Measurements from ENCODE around the gene STK17B.

STK17B gene

DNA sequence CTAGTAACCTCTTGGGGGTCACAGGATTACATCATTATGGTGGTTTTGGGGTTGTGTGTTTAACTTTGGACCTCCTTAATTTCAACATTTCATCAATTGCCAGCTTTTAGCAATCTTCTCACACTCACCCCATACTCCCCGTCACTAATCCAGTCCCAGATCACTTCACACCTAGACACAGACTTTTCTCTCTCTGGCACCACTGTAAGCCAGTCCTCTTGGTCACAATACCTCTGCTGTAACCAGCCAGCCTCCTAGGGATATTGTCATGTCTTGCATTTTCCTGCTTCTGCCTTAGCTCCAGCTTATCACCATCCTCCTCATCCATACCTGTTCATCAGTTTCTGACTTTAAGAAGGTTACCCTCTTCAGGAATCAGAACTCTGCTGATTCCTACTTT lies 1.6 kb upstream of the STK17B start:
- H3K4me3 ChIP-seq (ENCODE audit: low read depth in 1 of 5, low read length in 5 of 5) = no peak overlapping the region
- H3K27me3 ChIP-seq (ENCODE audit: control insufficient read depth in 5 of 5, insufficient read depth in 4 of 5, low read length in 5 of 5) = no peaks in the 10 kb centered on the region
- H3K4me1 ChIP-seq (ENCODE audit: control insufficient read depth in 5 of 5, insufficient read depth in 5 of 5, low read length in 5 of 5) = peaks cover 0 to 23% (median 17%) of the 10 kb centered on the region in 5 donors
- H3K9ac ChIP-seq (ENCODE audit: low read length in 5 of 5) = no peak overlapping the region
- H3K9me3 ChIP-seq (ENCODE audit: control insufficient read depth in 5 of 5, low read length in 5 of 5) = no peaks in the 10 kb centered on the region
- no peak overlapping the region for H3K27ac ChIP-seq (ENCODE audit: low read depth, low read length)
- no peaks in the 10 kb centered on the region for H3K36me3 ChIP-seq (ENCODE audit: control insufficient read depth in 5 of 5, insufficient read depth in 5 of 5, low read length in 5 of 5)

DNA sequence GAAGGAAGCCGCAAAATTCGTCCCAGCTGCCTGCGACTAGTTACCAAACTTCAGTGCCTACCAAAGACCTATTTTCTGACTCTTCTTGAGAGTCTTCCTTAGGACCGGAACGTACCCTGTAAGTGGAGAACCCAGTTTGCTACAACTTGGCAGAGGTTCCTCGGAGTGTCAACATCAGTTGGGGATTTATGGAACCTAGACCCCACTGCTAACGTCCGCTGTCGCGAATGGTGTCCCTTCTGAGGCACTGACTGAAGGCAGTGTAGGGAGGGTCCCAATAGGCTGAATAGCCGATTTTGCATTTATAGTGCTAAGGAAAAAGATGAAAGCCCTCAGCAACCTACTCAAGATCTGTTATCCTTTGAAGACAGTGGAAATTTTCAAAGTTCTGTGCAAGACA lies 568 bp upstream of the STK17B start:
- Histone ChIP-seq H3K36me3 (ENCODE audit: control insufficient read depth in 5 of 5, insufficient read depth in 5 of 5, low read length in 5 of 5) (no peaks in the 10 kb centered on the region), H3K4me1 (ENCODE audit: control insufficient read depth in 5 of 5, insufficient read depth in 5 of 5, low read length in 5 of 5) (peaks cover 0 to 30% (median 23%) of the 10 kb centered on the region in 5 donors), H3K27me3 (ENCODE audit: control insufficient read depth in 5 of 5, insufficient read depth in 4 of 5, low read length in 5 of 5) (no peaks in the 10 kb centered on the region), H3K27ac (ENCODE audit: low read depth, low read length) (peak overlapping the region; percentile 32), H3K9ac (ENCODE audit: low read length in 5 of 5) (peak overlapping the region in 2 of 5 donors; percentile 62 to 64), H3K4me3 (ENCODE audit: low read depth in 1 of 5, low read length in 5 of 5) (peak overlapping the region; percentile 57 to 89 (median 70)), H3K9me3 (ENCODE audit: control insufficient read depth in 5 of 5, low read length in 5 of 5) (no peaks in the 10 kb centered on the region)

DNA sequence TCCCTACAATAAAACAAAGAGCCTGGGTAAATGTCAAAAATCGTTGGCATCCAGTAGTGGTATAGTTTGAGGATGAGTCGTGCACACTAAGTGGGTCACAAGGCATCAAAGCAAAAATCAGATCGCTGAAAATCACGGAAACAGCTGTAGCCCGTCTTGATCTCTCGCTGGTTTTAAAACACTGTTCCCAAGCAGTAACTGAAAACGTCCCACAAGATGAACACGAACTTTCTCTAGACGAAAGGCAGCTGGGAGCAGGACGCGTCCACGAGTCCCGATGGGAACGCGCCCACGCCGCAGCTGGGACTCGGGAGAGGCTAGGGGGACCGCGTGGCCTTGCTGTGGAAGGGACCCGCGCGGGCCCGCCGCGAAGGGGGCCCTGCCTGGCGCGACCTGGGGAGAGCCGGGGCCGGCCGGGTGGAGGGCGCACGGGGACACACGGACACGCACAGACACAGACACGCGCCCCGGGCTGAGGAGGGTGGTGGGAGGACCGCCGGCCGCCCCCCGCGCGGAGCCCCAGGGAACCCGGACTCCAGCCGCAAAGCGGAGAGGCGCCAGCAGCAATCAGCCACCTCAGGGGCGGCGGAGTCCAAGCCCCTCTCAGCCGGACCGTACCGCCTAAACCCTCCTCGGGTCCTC lies 651 bp downstream of the STK17B start:
- H3K27ac ChIP-seq (ENCODE audit: low read depth, low read length) = peak overlapping the region; percentile 89
- H3K4me1 ChIP-seq (ENCODE audit: control insufficient read depth in 5 of 5, insufficient read depth in 5 of 5, low read length in 5 of 5) = peaks cover 0 to 38% (median 28%) of the 10 kb centered on the region in 5 donors
- H3K36me3 ChIP-seq (ENCODE audit: control insufficient read depth in 5 of 5, insufficient read depth in 5 of 5, low read length in 5 of 5) = no peaks in the 10 kb centered on the region
- H3K9me3 ChIP-seq (ENCODE audit: control insufficient read depth in 5 of 5, low read length in 5 of 5) = no peaks in the 10 kb centered on the region
- H3K4me3 ChIP-seq (ENCODE audit: low read depth in 1 of 5, low read length in 5 of 5) = peak overlapping the region; percentile 78 to 93 (median 86)
- H3K27me3 ChIP-seq (ENCODE audit: control insufficient read depth in 5 of 5, insufficient read depth in 4 of 5, low read length in 5 of 5) = no peaks in the 10 kb centered on the region
- peak overlapping the region; percentile 74 to 90 (median 85) for H3K9ac ChIP-seq (ENCODE audit: low read length in 5 of 5)

DNA sequence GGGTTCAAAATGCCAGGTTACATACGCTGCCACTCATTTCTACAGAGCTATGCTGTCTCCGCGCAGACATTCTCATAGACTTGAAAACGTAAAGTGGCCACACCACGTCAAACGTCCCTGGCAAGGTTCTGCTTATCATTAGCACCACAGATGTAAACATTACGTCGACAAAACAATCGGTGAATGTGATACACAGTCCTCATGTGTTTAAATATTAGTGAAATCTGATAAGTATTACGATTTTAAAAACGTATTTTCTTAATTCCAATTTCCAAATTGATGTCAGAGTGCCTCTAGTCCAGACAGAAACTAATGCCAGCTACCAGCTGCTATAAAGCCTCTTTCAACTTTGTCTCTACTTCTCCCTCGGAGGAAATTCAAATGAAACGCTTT lies 1.2 kb downstream of the STK17B start:
- Histone ChIP-seq H3K4me1 (ENCODE audit: control insufficient read depth in 5 of 5, insufficient read depth in 5 of 5, low read length in 5 of 5) (peaks cover 0 to 41% (median 33%) of the 10 kb centered on the region in 5 donors), H3K36me3 (ENCODE audit: control insufficient read depth in 5 of 5, insufficient read depth in 5 of 5, low read length in 5 of 5) (no peaks in the 10 kb centered on the region), H3K27ac (ENCODE audit: low read depth, low read length) (peak overlapping the region; percentile 89), H3K27me3 (ENCODE audit: control insufficient read depth in 5 of 5, insufficient read depth in 4 of 5, low read length in 5 of 5) (no peaks in the 10 kb centered on the region), H3K4me3 (ENCODE audit: low read depth in 1 of 5, low read length in 5 of 5) (peak overlapping the region; percentile 78 to 93 (median 86)), H3K9ac (ENCODE audit: low read length in 5 of 5) (peak overlapping the region; percentile 74 to 90 (median 85)), H3K9me3 (ENCODE audit: control insufficient read depth in 5 of 5, low read length in 5 of 5) (no peaks in the 10 kb centered on the region)

DNA sequence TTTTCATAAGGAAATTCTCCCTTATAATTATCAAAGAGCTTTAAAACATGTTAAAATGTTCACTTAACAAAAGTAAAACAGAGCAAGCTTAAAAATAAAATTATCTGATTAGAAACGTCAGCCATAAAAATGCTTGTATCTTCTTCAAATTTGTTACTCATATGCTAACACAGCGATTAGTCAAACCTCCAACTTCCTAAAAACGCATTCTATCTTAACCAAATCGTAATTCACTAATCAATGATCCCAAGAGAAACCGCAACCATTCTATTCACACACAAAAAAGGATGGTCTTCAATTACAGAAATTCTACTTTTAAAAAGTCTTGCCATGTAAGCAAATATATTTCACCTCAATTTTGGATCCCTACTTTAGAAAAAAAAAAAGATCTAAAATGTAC lies 1.9 kb downstream of the STK17B start:
- Histone ChIP-seq H3K36me3 (ENCODE audit: control insufficient read depth in 5 of 5, insufficient read depth in 5 of 5, low read length in 5 of 5) (no peaks in the 10 kb centered on the region), H3K27me3 (ENCODE audit: control insufficient read depth in 5 of 5, insufficient read depth in 4 of 5, low read length in 5 of 5) (no peaks in the 10 kb centered on the region), H3K27ac (ENCODE audit: low read depth, low read length) (peak overlapping the region; percentile 89), H3K4me3 (ENCODE audit: low read depth in 1 of 5, low read length in 5 of 5) (peak overlapping the region; percentile 78 to 93 (median 86)), H3K4me1 (ENCODE audit: control insufficient read depth in 5 of 5, insufficient read depth in 5 of 5, low read length in 5 of 5) (peaks cover 0 to 41% (median 37%) of the 10 kb centered on the region in 5 donors), H3K9ac (ENCODE audit: low read length in 5 of 5) (peak overlapping the region; percentile 65 to 90 (median 80)), H3K9me3 (ENCODE audit: control insufficient read depth in 5 of 5, low read length in 5 of 5) (no peaks in the 10 kb centered on the region)

DNA sequence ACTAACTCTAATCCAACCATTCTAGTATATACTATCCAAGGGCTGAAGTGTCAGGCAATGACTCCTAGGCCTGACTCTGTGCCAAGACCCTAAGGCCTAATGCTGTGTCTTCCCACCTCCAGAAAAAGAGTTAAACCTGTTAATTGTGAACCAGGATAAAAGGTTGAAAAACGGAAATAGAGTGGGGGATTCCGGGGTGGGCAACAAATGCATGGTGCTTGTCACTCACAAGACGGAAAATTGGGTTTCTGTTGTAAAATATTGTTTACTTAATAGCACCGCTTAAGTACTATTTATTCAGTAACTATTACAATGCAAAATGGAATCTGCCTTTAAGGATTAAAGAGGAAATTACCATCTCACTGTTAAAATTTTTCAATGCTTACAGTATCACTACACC lies 3.2 kb downstream of the STK17B start:
- Histone ChIP-seq H3K4me3 (ENCODE audit: low read depth in 1 of 5, low read length in 5 of 5) (peak overlapping the region in 4 of 5 donors; percentile 43 to 93 (median 70)), H3K27ac (ENCODE audit: low read depth, low read length) (peak overlapping the region; percentile 31), H3K27me3 (ENCODE audit: control insufficient read depth in 5 of 5, insufficient read depth in 4 of 5, low read length in 5 of 5) (no peaks in the 10 kb centered on the region), H3K9me3 (ENCODE audit: control insufficient read depth in 5 of 5, low read length in 5 of 5) (no peaks in the 10 kb centered on the region), H3K9ac (ENCODE audit: low read length in 5 of 5) (peak overlapping the region in 2 of 5 donors; percentile 42 to 47), H3K36me3 (ENCODE audit: control insufficient read depth in 5 of 5, insufficient read depth in 5 of 5, low read length in 5 of 5) (peaks cover 0 to under 1% (median 0%) of the 10 kb centered on the region in 5 donors), H3K4me1 (ENCODE audit: control insufficient read depth in 5 of 5, insufficient read depth in 5 of 5, low read length in 5 of 5) (peaks cover 0 to 41% (median 37%) of the 10 kb centered on the region in 5 donors)

DNA sequence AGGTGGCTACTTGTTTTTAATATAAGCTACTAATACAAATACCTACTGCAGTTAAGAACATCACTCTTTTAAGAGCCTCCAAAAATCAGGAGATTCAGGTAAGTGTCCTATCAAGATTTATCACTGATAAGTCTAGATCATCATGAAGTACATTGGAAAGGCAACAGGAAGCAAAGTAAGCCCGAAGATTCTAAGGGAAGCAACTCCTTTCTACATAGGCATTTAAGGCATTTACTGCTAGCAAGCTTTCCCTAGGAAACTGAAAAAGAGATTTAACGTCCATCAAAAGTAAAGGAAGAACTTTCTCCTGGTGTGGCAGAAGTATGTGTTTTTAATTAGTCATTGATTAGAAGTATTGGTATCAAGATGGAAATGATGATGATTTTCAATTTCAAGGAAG lies 3.7 kb downstream of the STK17B start:
- peaks cover 0 to 5% (median 3%) of the 10 kb centered on the region in 5 donors for H3K36me3 ChIP-seq (ENCODE audit: control insufficient read depth in 5 of 5, insufficient read depth in 5 of 5, low read length in 5 of 5)
- no peaks in the 10 kb centered on the region for H3K27me3 ChIP-seq (ENCODE audit: control insufficient read depth in 5 of 5, insufficient read depth in 4 of 5, low read length in 5 of 5)
- peak overlapping the region in 3 of 5 donors; percentile 53 to 93 (median 86) for H3K4me3 ChIP-seq (ENCODE audit: low read depth in 1 of 5, low read length in 5 of 5)
- H3K4me1 ChIP-seq (ENCODE audit: control insufficient read depth in 5 of 5, insufficient read depth in 5 of 5, low read length in 5 of 5) = peaks cover 0 to 41% (median 37%) of the 10 kb centered on the region in 5 donors
- H3K9ac ChIP-seq (ENCODE audit: low read length in 5 of 5) = peak overlapping the region in 1 of 5 donors; percentile 28
- no peak overlapping the region for H3K27ac ChIP-seq (ENCODE audit: low read depth, low read length)
- H3K9me3 ChIP-seq (ENCODE audit: control insufficient read depth in 5 of 5, low read length in 5 of 5) = no peaks in the 10 kb centered on the region

DNA sequence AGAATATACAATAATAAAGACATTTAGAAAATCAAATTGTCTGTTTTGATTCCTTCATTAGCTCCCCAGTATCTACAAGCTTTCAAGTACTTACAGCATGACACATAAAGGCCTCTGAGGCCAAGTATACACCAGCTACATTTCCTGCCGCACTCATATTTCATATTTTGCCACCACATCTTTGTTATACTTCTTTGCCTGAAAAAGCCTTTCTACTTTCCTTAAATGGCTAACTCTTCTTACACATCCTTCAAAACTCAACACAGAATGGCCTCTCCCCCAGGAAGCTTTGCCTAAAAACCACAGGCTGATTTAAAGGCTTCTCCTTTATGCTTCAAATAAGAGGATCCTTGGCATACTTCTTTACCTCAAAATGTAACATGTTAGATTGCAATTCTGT lies 4.5 kb downstream of the STK17B start:
- Histone ChIP-seq H3K4me1 (ENCODE audit: control insufficient read depth in 5 of 5, insufficient read depth in 5 of 5, low read length in 5 of 5) (peaks cover 0 to 39% (median 32%) of the 10 kb centered on the region in 5 donors), H3K27ac (ENCODE audit: low read depth, low read length) (no peak overlapping the region), H3K9me3 (ENCODE audit: control insufficient read depth in 5 of 5, low read length in 5 of 5) (no peaks in the 10 kb centered on the region)

DNA sequence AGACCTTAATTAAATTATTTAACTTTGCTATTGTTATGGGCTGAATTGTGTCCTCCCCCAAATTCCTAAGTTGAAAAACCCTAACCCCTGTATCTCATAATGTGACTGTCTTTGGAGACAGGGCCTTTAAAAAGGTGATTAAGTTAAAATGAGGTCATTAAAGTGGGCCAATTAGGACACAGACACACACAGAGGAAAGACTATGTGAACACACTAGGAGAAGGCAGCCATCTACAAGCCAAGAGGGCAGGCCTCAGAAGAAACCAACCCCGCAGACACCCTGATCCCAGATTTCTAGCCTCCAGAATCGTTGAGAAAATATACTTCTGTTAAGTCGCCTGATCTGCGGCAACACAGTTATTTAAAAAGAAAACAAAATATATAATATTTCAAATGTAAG lies 6.4 kb downstream of the STK17B start:
- Histone ChIP-seq H3K4me1 (ENCODE audit: control insufficient read depth in 5 of 5, insufficient read depth in 5 of 5, low read length in 5 of 5) (peaks cover 0 to 47% (median 34%) of the 10 kb centered on the region in 5 donors), H3K4me3 (ENCODE audit: low read depth in 1 of 5, low read length in 5 of 5) (no peak overlapping the region), H3K9ac (ENCODE audit: low read length in 5 of 5) (no peak overlapping the region), H3K27me3 (ENCODE audit: control insufficient read depth in 5 of 5, insufficient read depth in 4 of 5, low read length in 5 of 5) (no peaks in the 10 kb centered on the region), H3K36me3 (ENCODE audit: control insufficient read depth in 5 of 5, insufficient read depth in 5 of 5, low read length in 5 of 5) (peaks cover 0 to 10% (median 6%) of the 10 kb centered on the region in 5 donors), H3K9me3 (ENCODE audit: control insufficient read depth in 5 of 5, low read length in 5 of 5) (no peaks in the 10 kb centered on the region), H3K27ac (ENCODE audit: low read depth, low read length) (no peak overlapping the region)

More for the DNA sequence above, 4.5 kb downstream of the STK17B start:
- Histone ChIP-seq H3K9ac (ENCODE audit: low read length in 5 of 5) (no peak overlapping the region), H3K4me3 (ENCODE audit: low read depth in 1 of 5, low read length in 5 of 5) (peak overlapping the region in 2 of 5 donors; percentile 17 to 93), H3K36me3 (ENCODE audit: control insufficient read depth in 5 of 5, insufficient read depth in 5 of 5, low read length in 5 of 5) (peaks cover 0 to 10% (median 6%) of the 10 kb centered on the region in 5 donors), H3K27me3 (ENCODE audit: control insufficient read depth in 5 of 5, insufficient read depth in 4 of 5, low read length in 5 of 5) (no peaks in the 10 kb centered on the region)

DNA sequence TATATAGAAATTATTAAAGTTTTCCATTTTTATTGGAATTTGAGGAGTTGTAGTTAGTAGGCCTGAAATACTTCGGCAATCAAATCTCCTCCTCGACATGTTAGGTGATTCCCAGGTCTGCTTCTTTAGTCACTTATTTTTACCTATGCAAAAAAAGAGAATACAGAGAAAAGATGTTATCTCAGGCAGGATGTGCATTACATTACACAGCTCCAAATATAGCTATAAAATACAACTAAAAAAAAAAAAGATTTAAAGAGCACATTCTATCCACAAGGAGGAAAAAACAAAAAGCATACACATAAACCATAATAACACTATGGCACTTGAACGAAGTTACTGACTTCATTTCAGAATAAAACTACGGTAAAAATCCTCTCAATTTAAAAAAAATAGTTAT lies 8.1 kb downstream of the STK17B start:
- Histone ChIP-seq H3K36me3 (ENCODE audit: control insufficient read depth in 5 of 5, insufficient read depth in 5 of 5, low read length in 5 of 5) (peaks cover 0 to 10% (median 6%) of the 10 kb centered on the region in 5 donors), H3K4me3 (ENCODE audit: low read depth in 1 of 5, low read length in 5 of 5) (no peak overlapping the region), H3K9ac (ENCODE audit: low read length in 5 of 5) (no peak overlapping the region), H3K27ac (ENCODE audit: low read depth, low read length) (no peak overlapping the region), H3K4me1 (ENCODE audit: control insufficient read depth in 5 of 5, insufficient read depth in 5 of 5, low read length in 5 of 5) (peaks cover 0 to 41% (median 36%) of the 10 kb centered on the region in 5 donors), H3K27me3 (ENCODE audit: control insufficient read depth in 5 of 5, insufficient read depth in 4 of 5, low read length in 5 of 5) (no peaks in the 10 kb centered on the region), H3K9me3 (ENCODE audit: control insufficient read depth in 5 of 5, low read length in 5 of 5) (no peaks in the 10 kb centered on the region)

All from subcutaneous abdominal adipose tissue (tissue), 5 donors.